Tibial nerve (tissue), 4 donors: ENCODE data around the gene USP4. TPM values are rescaled to one million over a fixed set of nuclear protein-coding genes. Genes with fewer than 3 reads are reported as not detected.
"Not testable (repeated sequence)": the region's sequence is repeated elsewhere in the genome, so short reads cannot be mapped to it uniquely, and the experiment has no call there.

Experiments
- DNase-seq, 2 donors: peaks; one replicate each; pipeline ENCODE4 v3.0.0-alpha.2; 2019; ENCODE audit warnings: low spot score in 2 of 2
- H3K27ac ChIP-seq, 4 donors: fragments of 200-600 bp; sonication (generic) in 3 of 4; one replicate each; pipeline ENCODE4 v1.5.1; 2017 to 2019; ENCODE audit warnings: mild to moderate bottlenecking in 1 of 4
- H3K27me3 ChIP-seq, 2 donors: fragments of 200-600 bp; sonication (generic) in 1 of 2; one replicate each; pipeline versions ENCODE4 v1.5.1 to v1.6.0; 2017 to 2019
- H3K36me3 ChIP-seq, 3 donors: fragments of 200-600 bp; sonication (generic); one replicate each; pipeline ENCODE4 v1.5.1; 2018 to 2019
- H3K4me1 ChIP-seq, 4 donors: fragments of 200-600 bp; sonication (generic) in 3 of 4; one replicate each; pipeline ENCODE4 v1.5.1; 2017 to 2019
- H3K4me3 ChIP-seq, 4 donors: fragments of 200-600 bp; sonication (generic) in 3 of 4; one replicate each; pipeline ENCODE4 v1.5.1; 2017 to 2019; ENCODE audit warnings: mild to moderate bottlenecking in 1 of 4, moderate library complexity in 1 of 4
- H3K9me3 ChIP-seq, 4 donors: fragments of 200-600 bp; sonication (generic) in 3 of 4; one replicate each; pipeline ENCODE4 v1.5.1; 2017 to 2019
- EP300 ChIP-seq, 2 donors: sonication (generic); formaldehyde crosslinking; IDR thresholded peaks; one replicate each; pipeline ENCODE4 v1.6.1; 2017; ENCODE audit warnings: antibody characterized with exemption in 2 of 2, mild to moderate bottlenecking in 1 of 2
- POLR2A ChIP-seq, 2 donors: fragments of 450-650 bp; IDR thresholded peaks; one replicate each; pipeline ENCODE4 v1.6.1; 2017; ENCODE audit warnings: antibody characterized with exemption in 2 of 2, mild to moderate bottlenecking in 2 of 2, moderate library complexity in 2 of 2
- WGBS, 2 donors: methylation state at CpG; one replicate each; pipeline ENCODE4 v1.1.5; 2018; 5-methylcytosine and 5-hydroxymethylcytosine counted together
- total RNA-seq, 4 donors: library from RNA; depleted of rRNA; stranded (reverse); fragments of >200 nt; gene quantifications; one replicate each; pipeline ENCODE4 v1.1.0, GENCODE V29; 2016
- TF ChIP-seq, protein P1 (sequence below), 5 experiments: fragments of 200-600 bp in 3 of 5; fragments of 450-650 bp in 2 of 5; sonication (generic) in 3 of 5; IDR thresholded peaks; one replicate each; pipeline ENCODE4 v1.5.1; 2016 to 2019; ENCODE audit warnings: antibody characterized with exemption in 5 of 5, mild to moderate bottlenecking in 3 of 5, moderate library complexity in 2 of 5

USP4 gene
- total RNA-seq, 4 donors from 2014 or later, result 33.7 to 49.8 (median 46.0) TPM

DNA sequence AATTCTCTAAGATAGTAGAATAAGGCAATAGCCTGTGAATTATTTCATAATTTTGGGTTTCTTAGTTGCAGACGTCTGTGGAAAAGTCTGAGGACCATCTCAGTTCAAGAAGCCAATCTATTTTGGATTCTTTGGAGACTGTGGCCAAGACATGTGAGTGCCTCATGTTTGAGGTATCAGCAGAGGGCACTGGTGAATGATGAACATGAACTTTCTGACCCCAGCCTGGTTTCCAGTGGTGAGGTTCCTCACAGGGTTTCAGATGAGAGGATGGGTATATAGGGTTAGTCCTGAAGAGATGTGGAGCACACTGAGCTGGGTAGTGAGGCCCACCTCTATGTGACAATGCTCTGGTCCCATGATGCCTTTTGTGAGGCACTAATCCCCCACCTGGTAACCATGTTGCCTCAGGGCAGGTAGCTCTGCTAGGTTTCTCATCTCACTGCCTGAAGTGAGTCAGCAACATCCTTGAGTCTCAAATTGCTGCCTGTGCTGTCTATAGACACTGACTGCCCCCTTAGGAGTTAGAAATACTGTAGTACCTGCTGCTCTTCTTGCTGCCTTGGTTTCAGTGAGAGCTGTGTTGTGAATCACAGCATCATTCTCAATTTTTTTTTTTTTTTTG lies 95.2 kb downstream of the USP4 start:
- Histone ChIP-seq H3K9me3 (no peaks in the 10 kb centered on the region), H3K27me3 (no peaks in the 10 kb centered on the region), H3K4me3 (no peak overlapping the region), H3K27ac (no peak overlapping the region), H3K36me3 (no peaks in the 10 kb centered on the region), H3K4me1 (peaks cover 0 to 10% (median 3%) of the 10 kb centered on the region in 4 donors)
- TF ChIP-seq, protein P1, sequence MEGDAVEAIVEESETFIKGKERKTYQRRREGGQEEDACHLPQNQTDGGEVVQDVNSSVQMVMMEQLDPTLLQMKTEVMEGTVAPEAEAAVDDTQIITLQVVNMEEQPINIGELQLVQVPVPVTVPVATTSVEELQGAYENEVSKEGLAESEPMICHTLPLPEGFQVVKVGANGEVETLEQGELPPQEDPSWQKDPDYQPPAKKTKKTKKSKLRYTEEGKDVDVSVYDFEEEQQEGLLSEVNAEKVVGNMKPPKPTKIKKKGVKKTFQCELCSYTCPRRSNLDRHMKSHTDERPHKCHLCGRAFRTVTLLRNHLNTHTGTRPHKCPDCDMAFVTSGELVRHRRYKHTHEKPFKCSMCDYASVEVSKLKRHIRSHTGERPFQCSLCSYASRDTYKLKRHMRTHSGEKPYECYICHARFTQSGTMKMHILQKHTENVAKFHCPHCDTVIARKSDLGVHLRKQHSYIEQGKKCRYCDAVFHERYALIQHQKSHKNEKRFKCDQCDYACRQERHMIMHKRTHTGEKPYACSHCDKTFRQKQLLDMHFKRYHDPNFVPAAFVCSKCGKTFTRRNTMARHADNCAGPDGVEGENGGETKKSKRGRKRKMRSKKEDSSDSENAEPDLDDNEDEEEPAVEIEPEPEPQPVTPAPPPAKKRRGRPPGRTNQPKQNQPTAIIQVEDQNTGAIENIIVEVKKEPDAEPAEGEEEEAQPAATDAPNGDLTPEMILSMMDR (IDR thresholded peaks at IDR 0.05), result no peak
- TF ChIP-seq EP300 (IDR thresholded peaks at IDR 0.05), result peak in 1 of 2 donors; percentile 35
- no peak for DNase-seq
- WGBS, 2 donors, result 41 to 47% methylated on average over 1 of the region's 1 CpG

DNA sequence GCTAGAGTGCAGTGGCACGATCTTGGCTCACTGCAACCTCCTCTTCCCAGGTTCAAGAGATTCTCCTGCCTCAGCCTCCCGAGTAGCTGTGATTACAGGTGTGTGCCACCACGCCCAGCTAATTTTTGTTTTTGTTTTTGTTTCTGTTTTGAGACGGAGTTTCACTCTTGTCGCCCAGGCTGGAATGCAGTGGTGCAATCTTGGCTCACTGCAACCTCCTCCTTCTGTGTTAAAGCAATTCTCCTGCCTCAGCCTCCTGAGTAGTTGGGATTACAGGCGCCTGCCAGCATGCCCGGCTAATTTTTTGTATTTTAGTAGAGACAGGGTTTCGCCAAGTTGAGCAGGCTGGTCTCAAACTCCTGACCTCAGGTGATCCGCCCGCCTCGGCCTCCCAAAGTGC lies 99.8 kb downstream of the USP4 start:
- DNase-seq, H3K4me3 ChIP-seq, H3K36me3 ChIP-seq, H3K4me1 ChIP-seq, H3K27me3 ChIP-seq, H3K27ac ChIP-seq, H3K9me3 ChIP-seq: not testable (repeated sequence)
- whole genome bisulfite sequencing, 2 donors, result 90 to 93% methylated on average over 11 of the region's 11 CpGs

DNA sequence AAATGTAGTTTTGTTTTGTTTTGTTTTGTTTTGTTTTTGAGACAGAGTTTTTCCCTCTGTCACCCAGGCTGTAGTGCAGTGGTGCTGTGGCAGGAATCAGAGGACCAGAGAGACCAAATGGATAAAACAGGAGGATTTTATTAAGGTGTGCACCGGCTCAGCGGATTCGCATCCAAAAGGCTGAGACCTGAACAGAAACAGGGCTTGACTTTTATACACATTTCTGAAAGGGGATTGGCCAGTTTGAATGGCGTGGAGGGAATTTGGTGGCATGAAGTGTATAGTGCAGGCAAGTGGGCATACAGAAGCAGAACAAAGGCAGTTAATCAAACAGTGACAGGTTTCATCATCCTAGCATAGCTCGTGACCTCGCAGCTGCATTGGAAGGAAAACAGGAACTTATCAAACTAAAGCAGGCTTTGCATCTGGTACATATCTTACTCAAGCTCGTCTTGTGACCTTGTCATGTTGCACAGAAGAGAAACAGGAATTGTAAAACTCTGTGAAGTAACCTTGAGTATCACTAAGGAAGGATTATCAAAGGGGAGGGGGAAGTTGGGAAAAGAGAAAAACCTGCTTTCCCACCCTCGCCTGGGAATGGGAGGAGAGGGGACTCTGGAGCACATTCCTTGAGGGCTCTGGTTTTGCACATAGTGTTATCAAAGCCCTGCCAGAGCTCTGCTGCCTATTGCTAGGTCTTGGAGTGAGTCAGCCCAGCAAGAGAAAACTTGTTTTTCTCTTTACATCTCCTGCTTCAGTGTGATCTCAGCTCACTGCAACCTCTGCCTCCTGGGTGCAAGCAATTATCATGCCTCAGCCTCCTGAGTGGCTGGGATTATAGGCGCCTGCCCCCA lies 101.4 kb downstream of the USP4 start:
- DNase-seq, result peak in 1 of 2 donors; percentile 84
- WGBS, 2 donors, result 72 to 73% methylated on average over 9 of the region's 9 CpGs

DNA sequence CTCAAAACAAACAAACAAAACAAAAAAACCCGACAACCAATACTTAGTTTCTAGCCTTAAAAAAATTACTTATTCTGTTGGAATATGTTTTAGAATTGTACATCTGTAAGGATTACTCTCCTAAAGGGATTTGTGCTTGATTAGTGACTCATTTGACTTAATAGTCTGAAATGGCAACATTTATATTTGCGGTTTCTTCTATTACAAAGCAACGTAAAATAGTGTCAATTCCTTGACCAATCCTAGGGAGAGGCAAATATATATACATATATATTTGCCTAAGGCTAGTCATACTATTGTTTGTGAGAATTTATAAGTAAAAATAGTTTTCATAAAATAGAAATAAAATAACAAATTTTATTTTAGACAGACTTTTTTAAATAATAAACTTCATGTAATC lies 102.5 kb downstream of the USP4 start:
- peaks cover 0 to 22% (median 0%) of the 10 kb centered on the region in 4 donors for H3K9me3 ChIP-seq
- no peak overlapping the region for H3K4me3 ChIP-seq
- no peaks in the 10 kb centered on the region for H3K27me3 ChIP-seq
- no peak for DNase-seq
- H3K36me3 ChIP-seq, result no peaks in the 10 kb centered on the region
- 92 to 93% methylated on average over 3 of the region's 3 CpGs for WGBS, 2 donors
- no peaks in the 10 kb centered on the region for H3K4me1 ChIP-seq
- no peak overlapping the region for H3K27ac ChIP-seq
- no peak for TF ChIP-seq POLR2A (IDR thresholded peaks at IDR 0.05)
- TF ChIP-seq, protein P1 (IDR thresholded peaks at IDR 0.05), result no peak
- no peak for TF ChIP-seq EP300 (IDR thresholded peaks at IDR 0.05)

More for the DNA sequence above, 101.4 kb downstream of the USP4 start:
- no peaks in the 10 kb centered on the region for H3K27me3 ChIP-seq
- peak overlapping the region in 3 of 4 donors; percentile 7 to 72 (median 55) for H3K27ac ChIP-seq
- no peaks in the 10 kb centered on the region for H3K36me3 ChIP-seq
- H3K4me1 ChIP-seq, result no peaks in the 10 kb centered on the region
- peaks cover 0 to 11% (median 0%) of the 10 kb centered on the region in 4 donors for H3K9me3 ChIP-seq
- H3K4me3 ChIP-seq, result no peak overlapping the region
- TF ChIP-seq EP300 (IDR thresholded peaks at IDR 0.05) (peak; percentile 88 to 93), POLR2A (IDR thresholded peaks at IDR 0.05) (no peak)
- TF ChIP-seq, protein P1 (IDR thresholded peaks at IDR 0.05), result peak in 1 of 5 experiments; percentile 8

DNA sequence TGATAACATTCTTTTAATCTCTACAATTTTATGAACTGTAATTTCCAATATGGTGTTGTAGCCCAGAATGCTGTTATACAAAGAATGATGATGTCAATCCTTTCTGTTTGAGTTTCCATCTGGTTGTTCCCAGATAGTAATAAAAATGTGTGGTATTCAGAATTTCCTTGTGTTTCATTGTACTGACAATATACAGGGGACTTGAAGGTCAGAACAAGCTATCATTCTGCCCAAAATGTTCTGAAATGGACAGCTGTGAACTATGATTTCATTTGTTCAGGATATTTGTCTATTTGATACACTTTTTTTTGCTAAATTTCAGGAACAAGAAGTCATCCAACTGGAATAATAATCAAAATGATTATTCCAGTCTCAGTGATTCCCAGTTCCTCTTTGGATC lies 103.6 kb downstream of the USP4 start:
- Histone ChIP-seq H3K36me3 (no peaks in the 10 kb centered on the region), H3K4me1 (no peaks in the 10 kb centered on the region), H3K27me3 (no peaks in the 10 kb centered on the region), H3K27ac (no peak overlapping the region), H3K9me3 (peaks cover 0 to 29% (median 0%) of the 10 kb centered on the region in 4 donors), H3K4me3 (no peak overlapping the region)
- TF ChIP-seq POLR2A (IDR thresholded peaks at IDR 0.05) (no peak), EP300 (IDR thresholded peaks at IDR 0.05) (no peak)
- TF ChIP-seq, protein P1 (IDR thresholded peaks at IDR 0.05), result no peak
- no peak for DNase-seq

DNA sequence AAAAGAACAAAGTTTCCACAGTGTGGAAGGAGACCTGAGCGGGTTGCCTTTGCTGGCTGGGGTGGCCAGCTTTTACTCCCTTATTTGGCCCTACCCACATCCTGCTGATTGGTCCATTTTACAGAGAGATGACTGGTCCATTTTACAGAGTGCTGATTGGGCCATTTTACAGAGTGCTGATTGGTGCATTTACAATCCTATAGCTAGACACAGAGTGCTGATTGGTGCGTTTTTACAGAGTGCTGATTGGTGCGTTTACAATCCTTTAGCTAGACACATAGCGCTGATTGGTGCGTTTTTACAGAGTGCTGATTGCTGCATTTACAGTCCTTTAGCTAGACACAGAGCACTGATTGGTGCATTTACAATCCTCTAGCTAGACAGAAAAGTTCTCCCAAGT lies 111.0 kb downstream of the USP4 start:
- not testable (repeated sequence) for H3K4me1 ChIP-seq, DNase-seq, H3K27me3 ChIP-seq, H3K27ac ChIP-seq, H3K4me3 ChIP-seq
- Histone ChIP-seq H3K9me3 (peaks cover 0 to 65% (median 8%) of the 10 kb centered on the region in 4 donors), H3K36me3 (peaks cover 0 to 11% (median 0%) of the 10 kb centered on the region in 3 donors)
- WGBS, 2 donors, result 95 to 96% methylated on average over 5 of the region's 5 CpGs
